ENCODE data around the gene APLP2. TPM values are rescaled to one million over a fixed set of nuclear protein-coding genes. Genes with fewer than 3 reads are reported as not detected.

Gene APLP2
- total RNA-seq, 1 experiment from 2014 or later = 350 TPM

DNA sequence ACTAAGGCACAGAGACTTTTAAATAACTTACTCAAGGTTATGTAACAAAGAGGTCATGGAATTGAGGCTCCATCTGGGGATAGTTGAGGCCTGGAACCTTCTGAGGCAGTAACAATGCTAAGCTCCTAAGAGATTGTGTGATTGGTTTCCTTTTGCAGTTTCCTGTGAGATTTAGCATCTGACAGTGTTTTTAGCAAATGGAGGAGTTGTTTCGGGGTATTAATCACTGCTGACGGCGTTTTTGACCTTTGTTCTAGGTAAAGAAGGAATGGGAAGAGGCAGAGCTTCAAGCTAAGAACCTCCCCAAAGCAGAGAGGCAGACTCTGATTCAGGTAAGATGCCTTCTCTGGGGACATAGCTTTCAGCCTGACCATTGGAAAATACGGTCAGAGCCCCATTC is 57.8 kb downstream of the APLP2 start:
- intact Hi-C loops (cut with micrococcal nuclease; ENCODE audit: unreplicated experiment) = no loop called here
- no peaks in the 10 kb centered on the region for H3K27me3 ChIP-seq (ENCODE audit: insufficient read depth, low read depth)
- H3K4me2 ChIP-seq = no peak overlapping the region
- H3K4me3 ChIP-seq = no peak overlapping the region
- no peak overlapping the region for H2AFZ ChIP-seq
- H3F3A ChIP-seq (ENCODE audit: insufficient read depth, low read depth) = peaks cover 68% of the 10 kb centered on the region
- no peak for DNase-seq
- peaks cover 60% of the 10 kb centered on the region for H3K36me3 ChIP-seq (ENCODE audit: low read depth)
- H3K4me1 ChIP-seq (replicated peaks; ENCODE audit: insufficient read depth) = peaks cover 31% of the 10 kb centered on the region
- TF ChIP-seq, protein P1, sequence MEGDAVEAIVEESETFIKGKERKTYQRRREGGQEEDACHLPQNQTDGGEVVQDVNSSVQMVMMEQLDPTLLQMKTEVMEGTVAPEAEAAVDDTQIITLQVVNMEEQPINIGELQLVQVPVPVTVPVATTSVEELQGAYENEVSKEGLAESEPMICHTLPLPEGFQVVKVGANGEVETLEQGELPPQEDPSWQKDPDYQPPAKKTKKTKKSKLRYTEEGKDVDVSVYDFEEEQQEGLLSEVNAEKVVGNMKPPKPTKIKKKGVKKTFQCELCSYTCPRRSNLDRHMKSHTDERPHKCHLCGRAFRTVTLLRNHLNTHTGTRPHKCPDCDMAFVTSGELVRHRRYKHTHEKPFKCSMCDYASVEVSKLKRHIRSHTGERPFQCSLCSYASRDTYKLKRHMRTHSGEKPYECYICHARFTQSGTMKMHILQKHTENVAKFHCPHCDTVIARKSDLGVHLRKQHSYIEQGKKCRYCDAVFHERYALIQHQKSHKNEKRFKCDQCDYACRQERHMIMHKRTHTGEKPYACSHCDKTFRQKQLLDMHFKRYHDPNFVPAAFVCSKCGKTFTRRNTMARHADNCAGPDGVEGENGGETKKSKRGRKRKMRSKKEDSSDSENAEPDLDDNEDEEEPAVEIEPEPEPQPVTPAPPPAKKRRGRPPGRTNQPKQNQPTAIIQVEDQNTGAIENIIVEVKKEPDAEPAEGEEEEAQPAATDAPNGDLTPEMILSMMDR (conservative IDR thresholded peaks at IDR 0.05) = no peak
- TF ChIP-seq EZH2 (IDR thresholded peaks at IDR 0.05; ENCODE audit: low read depth) = no peak
- H3K9me2 ChIP-seq (ENCODE audit: insufficient read depth) = no peaks in the 10 kb centered on the region
- no TSS peak for BruUV-seq (replicated peaks)
- H4K20me1 ChIP-seq (ENCODE audit: insufficient read depth) = no peaks in the 10 kb centered on the region
- peaks cover 24% of the 10 kb centered on the region for H3K79me2 ChIP-seq (ENCODE audit: low read depth)
- H3K27ac ChIP-seq = peak overlapping the region; percentile 20; the same call in 1 of the 2 replicates
- ChIA-PET CTCF (no interaction called here), POLR2A (ENCODE audit: unreplicated experiment) (no interaction called here)
- no peaks in the 10 kb centered on the region for H3K9me3 ChIP-seq (ENCODE audit: insufficient read depth, low read depth)

DNA sequence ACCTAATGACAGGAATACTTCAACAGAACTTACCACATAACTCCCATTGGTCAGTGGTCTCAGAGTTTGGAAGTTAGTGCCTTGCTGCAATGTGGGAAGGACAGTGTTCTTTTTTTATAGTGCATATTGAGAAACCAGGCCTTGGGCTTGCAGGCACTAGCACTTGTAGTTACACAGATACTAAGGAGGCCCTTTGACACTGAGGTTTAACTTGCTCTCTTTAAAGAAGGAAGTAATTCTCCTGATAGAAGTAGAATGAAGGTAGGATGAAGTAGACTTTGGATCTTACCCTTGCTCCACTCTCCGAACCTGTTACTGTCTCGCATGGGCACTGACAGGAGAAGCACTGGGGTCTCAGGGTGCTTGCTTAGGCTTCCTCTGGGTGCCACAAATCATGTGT is 58.9 kb downstream of the APLP2 start:
- peaks cover 20% of the 10 kb centered on the region for H3K4me1 ChIP-seq (replicated peaks; ENCODE audit: insufficient read depth)

DNA sequence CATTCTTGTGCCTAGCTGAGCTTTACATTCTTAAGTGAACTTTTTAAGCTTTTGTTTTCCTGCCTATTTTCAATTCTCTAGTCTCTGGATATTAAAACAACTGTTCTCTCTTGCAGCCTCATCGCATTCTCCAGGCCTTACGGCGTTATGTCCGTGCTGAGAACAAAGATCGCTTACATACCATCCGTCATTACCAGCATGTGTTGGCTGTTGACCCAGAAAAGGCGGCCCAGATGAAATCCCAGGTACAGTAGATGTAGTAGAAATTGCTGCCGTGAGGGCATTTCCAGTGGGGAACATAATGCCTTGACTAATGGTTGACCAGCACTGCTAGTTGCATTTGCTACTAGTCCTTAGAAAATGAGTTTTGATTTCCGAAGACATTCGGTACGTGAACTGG is 60.2 kb downstream of the APLP2 start:
- no peaks in the 10 kb centered on the region for H4K20me1 ChIP-seq (ENCODE audit: insufficient read depth)
- peaks cover 59% of the 10 kb centered on the region for H3K36me3 ChIP-seq (ENCODE audit: low read depth)
- intact Hi-C loops (cut with micrococcal nuclease; ENCODE audit: unreplicated experiment) = loop anchor here (5.0 kb wide), 1 partner anchor 343 kb away; no protein-coding TSS in a partner anchor
- peaks cover 9% of the 10 kb centered on the region for H3K4me1 ChIP-seq (replicated peaks; ENCODE audit: insufficient read depth)
- H3F3A ChIP-seq (ENCODE audit: insufficient read depth, low read depth) = peaks cover 68% of the 10 kb centered on the region
- no peak overlapping the region for H3K4me2 ChIP-seq
- no peaks in the 10 kb centered on the region for H3K9me3 ChIP-seq (ENCODE audit: insufficient read depth, low read depth)
- POLR2A ChIA-PET (ENCODE audit: unreplicated experiment) = no interaction called here
- H3K9me2 ChIP-seq (ENCODE audit: insufficient read depth) = no peaks in the 10 kb centered on the region
- no peak for DNase-seq
- H3K79me2 ChIP-seq (ENCODE audit: low read depth) = peaks cover 31% of the 10 kb centered on the region
- no peak overlapping the region for H3K4me3 ChIP-seq
- TF ChIP-seq, protein P1 (conservative IDR thresholded peaks at IDR 0.05) = no peak
- TF ChIP-seq EZH2 (IDR thresholded peaks at IDR 0.05; ENCODE audit: low read depth) = no peak
- no TSS peak for BruUV-seq (replicated peaks)
- H2AFZ ChIP-seq = no peak overlapping the region
- no peaks in the 10 kb centered on the region for H3K27me3 ChIP-seq (ENCODE audit: insufficient read depth, low read depth)
- CTCF ChIA-PET = no interaction called here
- peak overlapping the region; percentile 35; the same call in 1 of the 2 replicates for H3K27ac ChIP-seq

More for the DNA sequence above, 58.9 kb downstream of the APLP2 start:
- Histone ChIP-seq H3F3A (ENCODE audit: insufficient read depth, low read depth) (peaks cover 67% of the 10 kb centered on the region), H3K36me3 (ENCODE audit: low read depth) (peaks cover 64% of the 10 kb centered on the region), H2AFZ (no peak overlapping the region), H3K4me2 (no peak overlapping the region), H3K27ac (0 out of 2 replicates have a peak overlapping the region, but pooled peaks have one; percentile 20), H3K27me3 (ENCODE audit: insufficient read depth, low read depth) (no peaks in the 10 kb centered on the region), H3K4me3 (no peak overlapping the region), H3K79me2 (ENCODE audit: low read depth) (peaks cover 30% of the 10 kb centered on the region), H3K9me3 (ENCODE audit: insufficient read depth, low read depth) (no peaks in the 10 kb centered on the region), H4K20me1 (ENCODE audit: insufficient read depth) (no peaks in the 10 kb centered on the region), H3K9me2 (ENCODE audit: insufficient read depth) (no peaks in the 10 kb centered on the region)
- POLR2A ChIA-PET (ENCODE audit: unreplicated experiment) = no interaction called here
- DNase-seq = no peak
- no TSS peak for BruUV-seq (replicated peaks)
- CTCF ChIA-PET = interaction anchor here (0.8 kb wide), 1 partner anchor 238 kb away, joined by 3 read pairs; no protein-coding TSS in a partner anchor
- TF ChIP-seq, protein P1 (conservative IDR thresholded peaks at IDR 0.05) = no peak
- TF ChIP-seq EZH2 (IDR thresholded peaks at IDR 0.05; ENCODE audit: low read depth) = no peak
- intact Hi-C loops (cut with micrococcal nuclease; ENCODE audit: unreplicated experiment) = no loop called here

All from PC-9 (cell line).